Loucy (cell line): ENCODE measurements around the gene JUP.

Experiments
- CTCF ChIP-seq: fragments of 200-600 bp; sonication (generic); conservative IDR thresholded peaks from 2 replicates; pipeline ENCODE4 v1.5.1; 2014; ENCODE audit warnings: mild to moderate bottlenecking, antibody characterized with exemption, low read length
- EZH2phosphoT487 ChIP-seq: fragments of 200-600 bp; IDR thresholded peaks from 2 replicates; pipeline ENCODE4 v1.6.1; 2018; ENCODE audit warnings: antibody characterized with exemption, mild to moderate bottlenecking, moderate library complexity, borderline replicate concordance

- TF ChIP-seq CTCF (no peak), EZH2phosphoT487 (no peak)
Measured at GRCh38 chr17:41813699-41814124, 27.2 kb upstream of the JUP start.
